Liver (tissue), 9 donors: Measurements from ENCODE around the gene ELP4. TPM values are rescaled to one million over a fixed set of nuclear protein-coding genes. Genes with fewer than 3 reads are reported as not detected.

ENCODE experiments used
- DNase-seq: peaks from one replicate; pipeline ENCODE4 v3.0.0-alpha.2; 2017; ENCODE audit warnings: low spot score
- H3K27ac ChIP-seq, 2 donors: one replicate each; pipeline ENCODE4 v1.7.0; 2013; ENCODE audit warnings: inconsistent platforms in 2 of 2, low read length in 2 of 2, control low read depth in 1 of 2, low read depth in 1 of 2, mild to moderate bottlenecking in 1 of 2
- H3K27me3 ChIP-seq, 4 donors: one replicate each; pipeline versions ENCODE4 v1.6.1 to v1.7.0; 2013; ENCODE audit warnings: low read length in 3 of 4, inconsistent platforms in 1 of 4, mild to moderate bottlenecking in 1 of 4, moderate library complexity in 1 of 4; ENCODE audit not compliant: control insufficient read depth in 4 of 4, insufficient read depth in 4 of 4
- H3K36me3 ChIP-seq, 4 donors: one replicate each; pipeline versions ENCODE4 v1.6.1 to v1.7.0; 2013; ENCODE audit warnings: low read length in 3 of 4, mild to moderate bottlenecking in 3 of 4, low read depth in 1 of 4, moderate library complexity in 1 of 4; ENCODE audit not compliant: control insufficient read depth in 4 of 4, insufficient read depth in 3 of 4
- H3K4me1 ChIP-seq, 4 donors: one replicate each; pipeline versions ENCODE4 v1.6.1 to v1.7.0; 2013; ENCODE audit warnings: low read length in 3 of 4, mild to moderate bottlenecking in 3 of 4, moderate library complexity in 1 of 4; ENCODE audit not compliant: control insufficient read depth in 4 of 4, insufficient read depth in 4 of 4
- H3K4me3 ChIP-seq, 3 donors: one replicate each; pipeline versions ENCODE4 v1.6.1 to v1.7.0; 2013; ENCODE audit warnings: low read length in 3 of 3, control low read depth in 1 of 3, low read depth in 1 of 3, mild to moderate bottlenecking in 1 of 3
- H3K9ac ChIP-seq, 2 donors: one replicate each; pipeline ENCODE4 v1.7.0; 2013; ENCODE audit warnings: low read length in 2 of 2, mild to moderate bottlenecking in 2 of 2, moderate library complexity in 2 of 2, control low read depth in 1 of 2, low read depth in 1 of 2
- H3K9me3 ChIP-seq, 4 donors: one replicate each; pipeline versions ENCODE4 v1.6.1 to v1.7.0; 2013; ENCODE audit warnings: low read length in 3 of 4; ENCODE audit not compliant: control insufficient read depth in 4 of 4
- EGR1 ChIP-seq, 2 donors: IDR thresholded peaks; 2 replicates each; pipeline ENCODE4 v1.6.1; 2016 to 2018; ENCODE audit warnings: antibody characterized with exemption in 2 of 2, low read depth in 2 of 2
- FOXA1 ChIP-seq: IDR thresholded peaks from 2 replicates; pipeline ENCODE4 v1.6.1; 2016; ENCODE audit warnings: antibody characterized with exemption
- FOXA2 ChIP-seq: IDR thresholded peaks from 2 replicates; pipeline ENCODE4 v1.6.1; 2016; ENCODE audit warnings: antibody characterized with exemption
- HNF4A ChIP-seq, 2 donors: conservative IDR thresholded peaks; 2 replicates each; pipeline ENCODE4 v1.6.1; 2016; ENCODE audit warnings: antibody characterized with exemption in 2 of 2, mild to moderate bottlenecking in 2 of 2
- HNF4G ChIP-seq: IDR thresholded peaks from 2 replicates; pipeline ENCODE4 v1.6.1; 2016; ENCODE audit warnings: antibody characterized with exemption
- JUND ChIP-seq, 2 donors: IDR thresholded peaks; 2 replicates each; pipeline ENCODE4 v1.6.1; 2016; ENCODE audit warnings: antibody characterized with exemption in 2 of 2
- NR2F2 ChIP-seq: IDR thresholded peaks from 2 replicates; pipeline ENCODE4 v1.6.1; 2016; ENCODE audit warnings: antibody characterized with exemption
- RAD21 ChIP-seq, 2 donors: IDR thresholded peaks; 2 replicates each; pipeline ENCODE4 v1.6.1; 2016; ENCODE audit warnings: antibody characterized with exemption in 2 of 2, mild to moderate bottlenecking in 2 of 2
- RXRA ChIP-seq, 2 donors: IDR thresholded peaks; 2 replicates each; pipeline ENCODE4 v1.6.1; 2017 to 2018; ENCODE audit warnings: antibody characterized with exemption in 2 of 2, mild to moderate bottlenecking in 1 of 2
- SP1 ChIP-seq: IDR thresholded peaks from 2 replicates; pipeline ENCODE4 v1.6.1; 2018; ENCODE audit warnings: antibody characterized with exemption, mild to moderate bottlenecking
- TAF1 ChIP-seq: conservative IDR thresholded peaks from 2 replicates; pipeline ENCODE4 v1.6.1; 2016; ENCODE audit warnings: antibody characterized with exemption, mild to moderate bottlenecking
- YY1 ChIP-seq: IDR thresholded peaks from 2 replicates; pipeline ENCODE4 v1.6.1; 2016; ENCODE audit warnings: antibody characterized with exemption, mild to moderate bottlenecking
- WGBS: extraction: QIAGEN DNeasy Blood & Tissue Kit; methylation state at CpG from one replicate; pipeline ENCODE4 v1.1.7; 2013; 5-methylcytosine and 5-hydroxymethylcytosine counted together
- polyA plus RNA-seq, 2 donors: library from polyadenylated mRNA; stranded (reverse) in 1 of 2; unstranded in 1 of 2; fragments of 200-250 nt in 1 of 2; fragments of >200 nt in 1 of 2; fragmentation: Nextera tagmentation in 1 of 2; extraction: Ambion mirVana in 1 of 2; gene quantifications; one replicate each; pipeline versions ENCODE4 v1.2.1 to v1.2.3, GENCODE V29; 2013 to 2015
- total RNA-seq, 2 donors: library from RNA; depleted of rRNA; stranded (reverse); fragments of >200 nt; gene quantifications; one replicate each; pipeline ENCODE4 v1.2.3, GENCODE V29; 2014
- TF ChIP-seq, protein P1 (sequence below): IDR thresholded peaks from 2 replicates; pipeline ENCODE4 v1.6.1; 2016; ENCODE audit warnings: antibody characterized with exemption
- TF ChIP-seq, protein P2 (sequence below): IDR thresholded peaks from 2 replicates; pipeline ENCODE4 v1.6.1; 2016; ENCODE audit warnings: antibody characterized with exemption, mild to moderate bottlenecking
- TF ChIP-seq, protein P3 (sequence below): IDR thresholded peaks from 2 replicates; pipeline ENCODE4 v1.6.1; 2016; ENCODE audit warnings: antibody characterized with exemption
- TF ChIP-seq, protein P4 (sequence below): IDR thresholded peaks from 2 replicates; pipeline ENCODE4 v1.6.1; 2016; ENCODE audit warnings: antibody characterized with exemption
- donor health status: healthy.
- donor health status: healthy.
- donor health status: healthy.
- donor health status: healthy.
- donor health status: healthy.

ELP4 gene
- total and polyA plus RNA-seq, 4 donors = 6.0 to 18.8 (median 12.5) TPM

DNA sequence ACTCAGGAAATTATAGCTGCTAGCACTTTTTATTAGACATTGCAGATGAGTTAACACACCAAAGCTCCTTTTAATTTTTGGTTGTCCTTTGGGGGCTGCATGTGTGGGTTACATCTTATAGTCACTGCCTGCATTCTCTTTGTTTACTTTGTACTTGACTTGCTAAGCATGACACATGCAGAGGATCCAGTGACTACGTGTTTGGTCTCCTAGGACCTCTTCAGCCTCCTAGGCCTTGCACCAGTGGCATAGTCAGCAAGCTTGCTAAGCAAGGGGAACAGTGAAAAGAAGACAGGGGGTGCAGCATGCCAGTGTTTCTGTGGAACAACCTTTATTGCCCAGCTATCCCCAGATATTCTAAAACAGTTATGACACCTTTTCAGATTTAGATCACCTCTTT is 193.4 kb downstream of the ELP4 start (continued):
- TF ChIP-seq, protein P1, sequence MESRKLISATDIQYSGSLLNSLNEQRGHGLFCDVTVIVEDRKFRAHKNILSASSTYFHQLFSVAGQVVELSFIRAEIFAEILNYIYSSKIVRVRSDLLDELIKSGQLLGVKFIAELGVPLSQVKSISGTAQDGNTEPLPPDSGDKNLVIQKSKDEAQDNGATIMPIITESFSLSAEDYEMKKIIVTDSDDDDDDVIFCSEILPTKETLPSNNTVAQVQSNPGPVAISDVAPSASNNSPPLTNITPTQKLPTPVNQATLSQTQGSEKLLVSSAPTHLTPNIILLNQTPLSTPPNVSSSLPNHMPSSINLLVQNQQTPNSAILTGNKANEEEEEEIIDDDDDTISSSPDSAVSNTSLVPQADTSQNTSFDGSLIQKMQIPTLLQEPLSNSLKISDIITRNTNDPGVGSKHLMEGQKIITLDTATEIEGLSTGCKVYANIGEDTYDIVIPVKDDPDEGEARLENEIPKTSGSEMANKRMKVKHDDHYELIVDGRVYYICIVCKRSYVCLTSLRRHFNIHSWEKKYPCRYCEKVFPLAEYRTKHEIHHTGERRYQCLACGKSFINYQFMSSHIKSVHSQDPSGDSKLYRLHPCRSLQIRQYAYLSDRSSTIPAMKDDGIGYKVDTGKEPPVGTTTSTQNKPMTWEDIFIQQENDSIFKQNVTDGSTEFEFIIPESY = no peak
- TF ChIP-seq RAD21 (IDR thresholded peaks at IDR 0.05) = no peak
- no peak for TF ChIP-seq HNF4G
- no peak for TF ChIP-seq YY1
- no peak for TF ChIP-seq SP1

DNA sequence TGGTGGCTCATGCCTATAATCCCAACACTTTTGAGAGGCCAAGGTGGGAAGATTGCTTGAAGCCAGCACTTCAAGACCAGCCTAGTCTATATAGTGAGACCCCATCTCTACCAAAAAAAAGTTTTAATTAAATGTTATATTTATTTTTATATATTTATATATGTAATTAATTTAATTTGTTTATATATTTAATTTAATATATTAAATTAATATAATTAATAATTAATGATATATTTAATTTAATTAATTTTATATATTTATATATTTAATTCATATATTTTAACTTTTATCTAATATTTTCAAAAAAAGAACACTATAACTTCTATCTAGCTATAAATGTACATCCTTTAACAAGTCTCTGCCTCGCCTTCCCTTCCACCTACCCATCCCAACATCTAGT is 196.8 kb downstream of the ELP4 start:
- Histone ChIP-seq H3K9ac (no peak overlapping the region), H3K4me1 (no peaks in the 10 kb centered on the region), H3K27ac (no peak overlapping the region), H3K36me3 (peaks cover 0 to 2% (median 0%) of the 10 kb centered on the region in 4 donors), H3K27me3 (no peaks in the 10 kb centered on the region), H3K9me3 (no peaks in the 10 kb centered on the region), H3K4me3 (no peak overlapping the region)
- TF ChIP-seq, protein P2, sequence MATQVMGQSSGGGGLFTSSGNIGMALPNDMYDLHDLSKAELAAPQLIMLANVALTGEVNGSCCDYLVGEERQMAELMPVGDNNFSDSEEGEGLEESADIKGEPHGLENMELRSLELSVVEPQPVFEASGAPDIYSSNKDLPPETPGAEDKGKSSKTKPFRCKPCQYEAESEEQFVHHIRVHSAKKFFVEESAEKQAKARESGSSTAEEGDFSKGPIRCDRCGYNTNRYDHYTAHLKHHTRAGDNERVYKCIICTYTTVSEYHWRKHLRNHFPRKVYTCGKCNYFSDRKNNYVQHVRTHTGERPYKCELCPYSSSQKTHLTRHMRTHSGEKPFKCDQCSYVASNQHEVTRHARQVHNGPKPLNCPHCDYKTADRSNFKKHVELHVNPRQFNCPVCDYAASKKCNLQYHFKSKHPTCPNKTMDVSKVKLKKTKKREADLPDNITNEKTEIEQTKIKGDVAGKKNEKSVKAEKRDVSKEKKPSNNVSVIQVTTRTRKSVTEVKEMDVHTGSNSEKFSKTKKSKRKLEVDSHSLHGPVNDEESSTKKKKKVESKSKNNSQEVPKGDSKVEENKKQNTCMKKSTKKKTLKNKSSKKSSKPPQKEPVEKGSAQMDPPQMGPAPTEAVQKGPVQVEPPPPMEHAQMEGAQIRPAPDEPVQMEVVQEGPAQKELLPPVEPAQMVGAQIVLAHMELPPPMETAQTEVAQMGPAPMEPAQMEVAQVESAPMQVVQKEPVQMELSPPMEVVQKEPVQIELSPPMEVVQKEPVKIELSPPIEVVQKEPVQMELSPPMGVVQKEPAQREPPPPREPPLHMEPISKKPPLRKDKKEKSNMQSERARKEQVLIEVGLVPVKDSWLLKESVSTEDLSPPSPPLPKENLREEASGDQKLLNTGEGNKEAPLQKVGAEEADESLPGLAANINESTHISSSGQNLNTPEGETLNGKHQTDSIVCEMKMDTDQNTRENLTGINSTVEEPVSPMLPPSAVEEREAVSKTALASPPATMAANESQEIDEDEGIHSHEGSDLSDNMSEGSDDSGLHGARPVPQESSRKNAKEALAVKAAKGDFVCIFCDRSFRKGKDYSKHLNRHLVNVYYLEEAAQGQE = no peak
- TF ChIP-seq SP1 (no peak), EGR1 (IDR thresholded peaks at IDR 0.05; ENCODE audit: low read depth in 2 of 2) (no peak), TAF1 (no peak), RXRA (IDR thresholded peaks at IDR 0.05) (no peak), FOXA2 (no peak), JUND (IDR thresholded peaks at IDR 0.05) (no peak), FOXA1 (no peak), HNF4G (no peak), HNF4A (conservative IDR thresholded peaks at IDR 0.05) (no peak), NR2F2 (no peak)
- TF ChIP-seq, protein P3, sequence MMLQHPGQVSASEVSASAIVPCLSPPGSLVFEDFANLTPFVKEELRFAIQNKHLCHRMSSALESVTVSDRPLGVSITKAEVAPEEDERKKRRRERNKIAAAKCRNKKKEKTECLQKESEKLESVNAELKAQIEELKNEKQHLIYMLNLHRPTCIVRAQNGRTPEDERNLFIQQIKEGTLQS = no peak
- TF ChIP-seq, protein P1 = no peak
- TF ChIP-seq, protein P4, sequence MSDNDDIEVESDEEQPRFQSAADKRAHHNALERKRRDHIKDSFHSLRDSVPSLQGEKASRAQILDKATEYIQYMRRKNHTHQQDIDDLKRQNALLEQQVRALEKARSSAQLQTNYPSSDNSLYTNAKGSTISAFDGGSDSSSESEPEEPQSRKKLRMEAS = no peak
- 97% methylated on average over 1 of the region's 1 CpG for WGBS
- no peak for DNase-seq
